ENCODE results near the gene GRM5.
"Not testable (repeated sequence)": the region's sequence is repeated elsewhere in the genome, so short reads cannot be mapped to it uniquely, and the experiment has no call there.

DNA sequence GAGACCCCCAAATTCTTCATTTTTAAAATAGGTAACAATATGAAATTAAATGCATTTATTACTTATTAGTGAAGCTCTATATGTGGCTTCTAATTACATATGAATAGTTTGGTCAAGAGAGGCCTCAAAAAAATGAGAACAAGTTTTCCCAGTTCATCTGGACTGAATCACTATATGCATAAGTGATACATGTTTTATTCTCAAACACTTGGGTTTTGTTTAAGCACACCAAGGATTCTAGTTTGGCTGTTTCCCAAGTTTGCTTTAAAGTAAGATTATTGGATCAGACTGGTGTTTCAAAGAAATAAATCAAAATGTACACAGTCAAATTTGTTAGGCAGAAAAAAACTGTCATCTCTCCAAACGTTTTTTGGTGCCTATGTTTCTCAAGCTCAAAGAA, 136.1 kb downstream of the GRM5 start:
- TF ChIP-seq, protein P1, sequence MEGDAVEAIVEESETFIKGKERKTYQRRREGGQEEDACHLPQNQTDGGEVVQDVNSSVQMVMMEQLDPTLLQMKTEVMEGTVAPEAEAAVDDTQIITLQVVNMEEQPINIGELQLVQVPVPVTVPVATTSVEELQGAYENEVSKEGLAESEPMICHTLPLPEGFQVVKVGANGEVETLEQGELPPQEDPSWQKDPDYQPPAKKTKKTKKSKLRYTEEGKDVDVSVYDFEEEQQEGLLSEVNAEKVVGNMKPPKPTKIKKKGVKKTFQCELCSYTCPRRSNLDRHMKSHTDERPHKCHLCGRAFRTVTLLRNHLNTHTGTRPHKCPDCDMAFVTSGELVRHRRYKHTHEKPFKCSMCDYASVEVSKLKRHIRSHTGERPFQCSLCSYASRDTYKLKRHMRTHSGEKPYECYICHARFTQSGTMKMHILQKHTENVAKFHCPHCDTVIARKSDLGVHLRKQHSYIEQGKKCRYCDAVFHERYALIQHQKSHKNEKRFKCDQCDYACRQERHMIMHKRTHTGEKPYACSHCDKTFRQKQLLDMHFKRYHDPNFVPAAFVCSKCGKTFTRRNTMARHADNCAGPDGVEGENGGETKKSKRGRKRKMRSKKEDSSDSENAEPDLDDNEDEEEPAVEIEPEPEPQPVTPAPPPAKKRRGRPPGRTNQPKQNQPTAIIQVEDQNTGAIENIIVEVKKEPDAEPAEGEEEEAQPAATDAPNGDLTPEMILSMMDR (IDR thresholded peaks at IDR 0.05): not testable (repeated sequence)
- not testable (repeated sequence) for TF ChIP-seq ZFX (IDR thresholded peaks at IDR 0.05; ENCODE audit: borderline replicate concordance)
